DND-41 (cell line): Measurements from ENCODE around the gene RASSF8.

Experiments
- EZH2 ChIP-seq: IDR thresholded peaks from 3 replicates; pipeline ENCODE4 v1.6.1; 2012; ENCODE audit warnings: borderline replicate concordance, low read depth, mild to moderate bottlenecking, moderate library complexity, low read length, inconsistent platforms; ENCODE audit not compliant: severe bottlenecking
- TF ChIP-seq, protein P1 (sequence below): IDR thresholded peaks from 2 replicates; pipeline ENCODE4 v1.5.1; 2012; ENCODE audit warnings: borderline replicate concordance, low read length, moderate library complexity, mild to moderate bottlenecking; ENCODE audit not compliant: poor library complexity, severe bottlenecking; ENCODE audit errors: extremely low read depth

- TF ChIP-seq, protein P1, sequence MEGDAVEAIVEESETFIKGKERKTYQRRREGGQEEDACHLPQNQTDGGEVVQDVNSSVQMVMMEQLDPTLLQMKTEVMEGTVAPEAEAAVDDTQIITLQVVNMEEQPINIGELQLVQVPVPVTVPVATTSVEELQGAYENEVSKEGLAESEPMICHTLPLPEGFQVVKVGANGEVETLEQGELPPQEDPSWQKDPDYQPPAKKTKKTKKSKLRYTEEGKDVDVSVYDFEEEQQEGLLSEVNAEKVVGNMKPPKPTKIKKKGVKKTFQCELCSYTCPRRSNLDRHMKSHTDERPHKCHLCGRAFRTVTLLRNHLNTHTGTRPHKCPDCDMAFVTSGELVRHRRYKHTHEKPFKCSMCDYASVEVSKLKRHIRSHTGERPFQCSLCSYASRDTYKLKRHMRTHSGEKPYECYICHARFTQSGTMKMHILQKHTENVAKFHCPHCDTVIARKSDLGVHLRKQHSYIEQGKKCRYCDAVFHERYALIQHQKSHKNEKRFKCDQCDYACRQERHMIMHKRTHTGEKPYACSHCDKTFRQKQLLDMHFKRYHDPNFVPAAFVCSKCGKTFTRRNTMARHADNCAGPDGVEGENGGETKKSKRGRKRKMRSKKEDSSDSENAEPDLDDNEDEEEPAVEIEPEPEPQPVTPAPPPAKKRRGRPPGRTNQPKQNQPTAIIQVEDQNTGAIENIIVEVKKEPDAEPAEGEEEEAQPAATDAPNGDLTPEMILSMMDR, result no peak
- no peak for TF ChIP-seq EZH2
These were observed 71.9 kb downstream of the RASSF8 start for GRCh38 chr12:26030371-26030770.
